Fibroblast of the conjunctiva (primary cell): Measurements from ENCODE around the gene ZNF544.
A peak's percentile ranks its signal among the peaks of the same experiment; 100 is the strongest.
"Not testable (repeated sequence)": the region's sequence is repeated elsewhere in the genome, so short reads cannot be mapped to it uniquely, and the experiment has no call there.

Experiments
- DNase-seq: peaks from one replicate; pipeline ENCODE4 v3.0.0-alpha.2; 2010; ENCODE audit warnings: low read depth

Gene ZNF544

DNA sequence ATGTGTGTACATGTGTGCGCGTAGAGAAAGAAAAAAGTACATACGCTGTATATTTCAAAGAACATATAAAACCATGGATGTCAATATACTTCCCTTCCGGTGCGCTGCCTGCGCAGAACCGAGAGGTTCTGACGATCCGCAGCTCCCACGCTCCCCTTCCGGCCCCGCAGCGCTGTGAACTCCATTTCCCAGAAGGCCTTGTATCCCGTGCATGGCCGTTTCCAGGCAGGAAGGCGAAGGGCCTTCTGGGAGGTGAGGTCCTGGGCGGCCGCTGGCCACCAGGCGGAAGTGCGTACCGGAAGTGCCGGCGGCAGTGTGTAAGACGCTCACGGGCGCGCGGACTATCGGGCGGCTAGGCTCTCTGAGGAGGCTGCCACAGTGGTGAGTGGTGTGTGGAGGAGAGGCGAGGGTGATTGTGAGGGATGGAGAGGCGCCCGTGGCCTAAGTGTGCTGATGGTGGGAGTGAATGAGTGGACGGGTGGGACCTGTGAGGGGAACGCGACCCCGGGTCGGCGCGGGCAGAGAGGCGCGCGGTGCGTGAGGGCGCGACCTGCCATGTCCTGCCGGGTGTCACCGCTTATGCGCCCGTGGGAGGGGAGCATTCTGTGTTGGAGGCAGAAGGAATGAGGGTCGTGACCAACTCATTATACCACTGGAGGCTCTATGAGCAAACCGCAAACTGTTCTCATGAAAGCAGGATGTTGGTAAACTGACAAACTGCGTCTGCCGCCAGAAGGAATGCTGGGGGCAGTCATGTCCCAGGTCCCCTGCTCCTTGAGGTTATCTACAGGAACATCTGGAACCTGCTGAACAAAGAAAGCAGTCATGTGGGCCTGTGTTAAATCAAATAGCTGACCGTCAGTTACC is 76.6 kb downstream of the ZNF544 start, which contains the start of gene ERVK3-1:
TSS of gene ERVK3-1 (plus strand) at position 313 of the 867 bp plus-strand sequence. CDS start 6,792 bp downstream, outside the sequence.
- DNase-seq = peak; percentile 91

DNA sequence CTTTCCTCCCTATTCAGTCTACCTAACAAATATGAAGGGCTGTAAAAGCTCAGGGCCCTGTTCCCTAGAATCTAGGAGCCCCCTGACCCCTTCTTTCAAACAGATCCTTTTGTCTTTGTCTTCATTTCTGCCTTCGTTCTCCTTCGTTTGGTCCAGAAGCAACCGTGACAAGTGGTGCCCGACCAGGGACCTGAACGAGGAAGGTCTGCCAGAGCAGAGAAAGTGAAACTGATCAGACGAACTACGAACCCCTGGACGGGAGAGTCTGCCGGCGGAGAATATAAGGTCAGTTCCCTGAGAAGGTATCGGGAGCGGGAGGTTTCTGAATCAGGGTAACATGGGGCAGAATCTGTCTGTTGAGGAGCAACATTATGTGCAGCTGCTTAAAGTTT is 77.2 kb downstream of the ZNF544 start:
- DNase-seq = no peak

DNA sequence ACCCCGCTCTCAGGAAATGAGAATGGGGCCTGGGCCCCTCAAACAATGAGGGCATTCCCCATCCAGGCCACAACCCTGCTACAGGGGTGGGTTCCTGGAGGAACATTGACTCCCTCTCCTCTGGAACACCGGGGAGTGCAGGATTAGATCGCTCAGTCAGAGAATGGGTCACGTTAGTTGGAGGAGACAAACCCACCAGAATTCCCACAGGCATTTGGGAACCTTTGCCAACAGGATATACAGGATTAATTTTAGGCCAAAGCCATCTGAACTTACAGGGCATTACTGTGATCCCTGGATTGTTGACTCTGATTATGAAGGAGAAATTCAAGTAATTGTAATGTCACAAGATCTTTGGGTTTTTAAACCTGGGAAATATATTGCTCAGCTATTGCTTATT is 79.0 kb downstream of the ZNF544 start:
- DNase-seq = no peak

DNA sequence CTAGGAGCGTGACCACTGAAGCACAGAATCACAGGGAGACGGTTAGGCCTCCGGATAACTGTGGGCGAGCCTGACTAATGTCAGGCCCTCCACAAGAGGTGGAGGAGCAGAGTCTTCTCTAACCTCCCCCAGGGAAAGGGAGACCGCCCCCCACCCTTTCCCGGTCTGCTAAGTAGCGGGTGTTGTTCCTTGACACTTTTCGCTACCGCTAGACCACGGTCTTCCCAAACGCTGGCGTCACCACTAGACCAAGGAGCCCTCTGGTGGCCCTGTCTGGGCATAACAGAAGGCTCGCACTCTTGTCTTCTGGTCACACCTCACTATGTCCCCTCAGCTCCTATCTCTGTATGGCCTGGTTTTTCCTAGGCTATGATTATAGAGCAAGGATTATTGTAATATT is 82.0 kb downstream of the ZNF544 start:
- DNase-seq = not testable (repeated sequence)

DNA sequence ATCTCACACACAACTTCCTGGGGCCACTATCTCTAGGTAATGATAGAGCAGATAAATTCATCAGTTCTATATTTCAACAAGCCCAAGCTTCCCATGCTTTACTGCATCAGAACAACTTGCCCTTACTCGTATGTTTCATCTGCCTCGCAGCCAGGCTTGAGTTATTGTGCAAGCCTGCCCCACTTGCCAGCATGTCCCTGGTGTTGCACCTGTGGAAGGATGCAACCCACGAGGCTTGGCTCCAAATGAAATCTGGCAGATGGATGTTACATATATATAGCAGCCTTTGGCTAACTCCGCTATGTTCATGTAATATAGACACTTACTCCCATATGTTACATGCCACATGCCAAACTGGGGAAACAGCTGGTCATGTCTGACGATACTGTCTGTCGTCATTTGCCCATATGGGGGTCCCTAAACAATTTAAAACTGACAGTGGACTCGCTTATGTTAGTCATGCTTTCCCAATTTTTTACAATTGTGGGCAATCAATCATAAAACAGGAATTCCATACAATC is 82.7 kb downstream of the ZNF544 start:
- DNase-seq = no peak
